Osteoblast (primary cell): ENCODE measurements around the gene FCAMR. TPM values are rescaled to one million over a fixed set of nuclear protein-coding genes. Genes with fewer than 3 reads are reported as not detected.

Source experiments
- DNase-seq: peaks from one replicate; pipeline ENCODE4 v3.0.0; 2011; ENCODE audit warnings: low spot score, mixed read lengths; ENCODE audit not compliant: insufficient read length; ENCODE audit errors: missing footprints
- H2AFZ ChIP-seq: 2 replicates; pipeline ENCODE4 v1.6.0; 2011; ENCODE audit warnings: mild to moderate bottlenecking, low read length
- H3K27ac ChIP-seq: 2 replicates; pipeline ENCODE4 v1.5.1; 2011; ENCODE audit warnings: mild to moderate bottlenecking, low read depth, low read length, moderate library complexity
- H3K27me3 ChIP-seq: 2 replicates; pipeline ENCODE4 v1.6.0; 2012; ENCODE audit warnings: mild to moderate bottlenecking, control low read depth, inconsistent platforms, low read length, moderate library complexity; ENCODE audit not compliant: insufficient read depth
- H3K36me3 ChIP-seq: 2 replicates; pipeline ENCODE4 v1.5.1; 2011; ENCODE audit warnings: mild to moderate bottlenecking, low read length, control low read depth, moderate library complexity; ENCODE audit not compliant: insufficient read depth
- H3K4me1 ChIP-seq: 2 replicates; pipeline ENCODE4 v1.5.1; 2011; ENCODE audit warnings: mild to moderate bottlenecking, low read length, control low read depth, moderate library complexity; ENCODE audit not compliant: insufficient read depth
- H3K4me2 ChIP-seq: 2 replicates; pipeline ENCODE4 v1.6.0; 2011; ENCODE audit warnings: mild to moderate bottlenecking, low read length; ENCODE audit not compliant: insufficient read depth
- H3K4me3 ChIP-seq: fragments of 200-600 bp; sonication (generic); 3 replicates; pipeline ENCODE4 v1.5.1; 2012; ENCODE audit warnings: mild to moderate bottlenecking, low read length, inconsistent platforms; ENCODE audit not compliant: insufficient read depth
- H3K79me2 ChIP-seq: 2 replicates; pipeline ENCODE4 v1.6.0; 2012; ENCODE audit warnings: mild to moderate bottlenecking, low read length, control low read depth, inconsistent platforms; ENCODE audit not compliant: insufficient read depth
- H3K9me3 ChIP-seq: 2 replicates; pipeline ENCODE4 v1.5.1; 2011; ENCODE audit warnings: low read depth, low read length, control low read depth
- H4K20me1 ChIP-seq: 2 replicates; pipeline ENCODE4 v1.6.0; 2012; ENCODE audit warnings: mild to moderate bottlenecking, low read length, control low read depth; ENCODE audit not compliant: insufficient read depth
- CTCF ChIP-seq: IDR thresholded peaks from 2 replicates; pipeline ENCODE4 v1.5.1; 2011; ENCODE audit warnings: mild to moderate bottlenecking, low read depth, low read length, moderate library complexity; ENCODE audit errors: extremely low read depth
- total RNA-seq: library from RNA; depleted of rRNA; stranded (reverse); fragments of >200 nt; gene quantifications from 2 replicates; pipeline ENCODE4 v1.2.3, GENCODE V29; 2012

The FCAMR gene
- total RNA-seq, 1 donor: not detected

DNA sequence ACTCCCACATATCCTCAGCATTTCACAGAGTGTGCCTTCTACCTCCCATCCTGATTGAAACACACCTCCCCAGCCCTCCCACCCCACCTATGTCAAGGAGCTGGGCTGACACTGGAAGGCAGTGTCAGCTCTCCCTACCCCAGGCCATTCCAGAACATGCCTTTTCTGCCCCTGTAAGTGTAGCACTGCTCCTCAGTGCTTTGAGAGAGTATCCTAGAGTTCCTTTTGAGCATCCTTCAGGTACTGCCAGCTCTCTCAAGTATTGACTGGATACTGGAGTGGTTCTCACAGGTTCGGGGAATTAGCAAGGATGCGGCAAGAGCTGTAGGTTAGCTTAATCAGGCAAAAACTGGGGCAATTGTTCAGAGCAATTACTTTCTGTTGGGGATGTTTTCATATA is 40.5 kb upstream of the FCAMR start:
- Histone ChIP-seq H3K79me2 (no peaks in the 10 kb centered on the region), H3K4me1 (peaks cover 13% of the 10 kb centered on the region), H2AFZ (no peak overlapping the region), H3K4me2 (no peak overlapping the region), H3K27me3 (no peaks in the 10 kb centered on the region), H3K9me3 (no peaks in the 10 kb centered on the region), H3K36me3 (no peaks in the 10 kb centered on the region), H4K20me1 (no peaks in the 10 kb centered on the region), H3K4me3 (no peak overlapping the region), H3K27ac (no peak overlapping the region)
- no peak for DNase-seq
- no peak for TF ChIP-seq CTCF

- Histone ChIP-seq H3K27me3 (no peaks in the 10 kb centered on the region), H3K4me1 (peaks cover 13% of the 10 kb centered on the region), H3K4me3 (no peak overlapping the region), H2AFZ (peak overlapping the region; percentile 75), H4K20me1 (no peaks in the 10 kb centered on the region), H3K27ac (no peak overlapping the region), H3K36me3 (no peaks in the 10 kb centered on the region), H3K9me3 (no peaks in the 10 kb centered on the region), H3K79me2 (no peaks in the 10 kb centered on the region), H3K4me2 (no peak overlapping the region)
- DNase-seq: no peak
- no peak for TF ChIP-seq CTCF
Observed at GRCh38 chr1:207009945-207010344, 39.7 kb upstream of the FCAMR start.

- Histone ChIP-seq H3K4me1 (peaks cover 13% of the 10 kb centered on the region), H3K27me3 (no peaks in the 10 kb centered on the region), H2AFZ (peak overlapping the region; percentile 75), H3K27ac (no peak overlapping the region), H3K4me2 (no peak overlapping the region), H3K4me3 (no peak overlapping the region), H3K79me2 (no peaks in the 10 kb centered on the region), H3K36me3 (no peaks in the 10 kb centered on the region), H4K20me1 (no peaks in the 10 kb centered on the region), H3K9me3 (no peaks in the 10 kb centered on the region)
- DNase-seq: no peak
- no peak for TF ChIP-seq CTCF
Observed at GRCh38 chr1:207009182-207009850, 39.1 kb upstream of the FCAMR start.

- peak; percentile 82 for DNase-seq
- peak overlapping the region; percentile 13 for H3K4me3 ChIP-seq
- H3K4me2 ChIP-seq: peak overlapping the region; percentile 40
- H3K9me3 ChIP-seq: no peaks in the 10 kb centered on the region
- peak overlapping the region; percentile 11 for H2AFZ ChIP-seq
- H3K27ac ChIP-seq: peak overlapping the region; percentile 60
- TF ChIP-seq CTCF: no peak
- H3K79me2 ChIP-seq: no peaks in the 10 kb centered on the region
- no peaks in the 10 kb centered on the region for H3K36me3 ChIP-seq
- H3K27me3 ChIP-seq: no peaks in the 10 kb centered on the region
- no peaks in the 10 kb centered on the region for H4K20me1 ChIP-seq
- H3K4me1 ChIP-seq: peaks cover 13% of the 10 kb centered on the region
Observed at GRCh38 chr1:207007352-207008033, 37.2 kb upstream of the FCAMR start.
